HG03139 (cell line): ENCODE results near the gene HCN2.
A peak's percentile ranks its signal among the peaks of the same experiment; 100 is the strongest.

Experiments used
- ATAC-seq: cut with Tn5 transposase; IDR thresholded peaks from one replicate; pipeline ENCODE4 v1.9.1; 2021; ENCODE audit not compliant: unreplicated experiment

The HCN2 gene

DNA sequence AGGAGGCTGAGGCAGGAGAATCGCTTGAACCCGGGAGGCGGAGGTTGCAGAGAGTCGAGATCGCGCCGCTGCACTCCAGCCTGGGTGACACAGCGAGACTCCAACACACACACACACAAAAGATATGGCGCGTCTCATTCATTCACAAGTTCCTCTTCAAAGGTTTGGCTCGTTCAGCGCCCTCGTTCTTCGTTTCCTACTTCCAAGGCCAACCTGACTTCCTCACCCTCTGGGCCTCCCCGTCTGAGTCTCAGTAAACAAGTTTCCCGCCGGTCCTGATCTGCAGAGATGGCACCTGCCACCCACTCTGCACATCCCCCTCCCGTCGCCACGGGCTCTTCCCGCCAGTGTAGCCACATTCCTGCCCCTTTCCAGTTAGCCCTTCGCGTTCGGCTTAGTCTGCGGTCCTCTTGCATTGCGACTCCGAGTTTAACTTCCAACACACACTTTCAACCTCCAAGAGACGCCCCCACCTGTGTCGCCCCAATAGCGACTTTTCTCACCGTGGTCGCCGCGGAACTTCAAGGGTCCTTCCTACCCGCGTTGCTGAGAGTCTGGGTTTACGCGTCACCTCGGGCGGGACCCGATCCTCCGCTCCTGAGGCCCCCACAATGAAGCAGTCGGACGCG lies 18.6 kb upstream of the HCN2 start:
- no peak for ATAC-seq

DNA sequence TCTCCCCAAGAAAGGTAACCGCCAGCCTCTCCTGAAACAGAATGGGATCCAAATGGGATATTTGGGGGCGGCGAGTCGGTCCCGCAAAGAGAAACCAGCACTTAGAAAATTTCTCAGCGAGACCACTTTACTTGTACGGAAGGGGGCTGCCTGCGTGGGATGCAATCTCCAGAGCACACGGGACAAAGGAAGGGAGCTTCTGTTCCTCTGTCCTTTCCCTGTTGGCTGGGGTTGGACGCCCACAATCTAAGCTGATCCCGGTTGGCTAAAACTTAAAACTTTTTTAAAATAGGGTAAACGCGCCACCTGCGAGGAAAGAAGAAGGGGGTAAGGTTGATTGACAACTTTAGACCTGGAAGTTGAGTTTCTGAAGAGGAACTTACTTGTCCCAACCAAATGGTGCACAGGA lies 18.1 kb upstream of the HCN2 start:
- ATAC-seq: no peak

DNA sequence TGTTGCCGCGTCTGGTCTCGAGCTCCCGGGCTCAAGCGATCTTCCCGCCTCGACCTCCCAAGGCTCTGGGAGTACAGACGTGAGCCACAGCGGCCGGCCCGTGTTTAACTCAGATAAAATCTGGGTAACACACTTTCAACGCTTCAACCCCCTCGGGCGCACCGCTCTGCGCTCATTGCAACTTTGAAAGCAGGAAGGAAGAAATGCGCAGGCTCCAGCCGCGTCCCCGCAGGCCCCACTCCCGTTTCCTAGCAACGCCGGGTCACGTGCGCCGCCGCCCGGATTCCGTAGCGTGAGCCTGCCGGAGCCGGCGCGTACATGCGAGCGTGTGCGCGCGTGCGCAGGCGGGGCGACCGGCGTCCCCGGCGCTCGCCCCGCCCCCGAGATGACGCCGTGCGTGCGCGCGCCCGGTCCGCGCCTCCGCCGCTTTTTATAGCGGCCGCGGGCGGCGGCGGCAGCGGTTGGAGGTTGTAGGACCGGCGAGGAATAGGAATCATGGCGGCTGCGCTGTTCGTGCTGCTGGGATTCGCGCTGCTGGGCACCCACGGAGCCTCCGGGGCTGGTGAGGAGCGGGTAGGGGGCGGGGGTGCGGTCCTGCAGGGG lies 17.4 kb upstream of the HCN2 start, which contains the start of gene BSG:
Gene BSG, plus strand, starts transcription at position 457 of the 603 bp plus-strand sequence. Its CDS starts 39 bp downstream, at position 496.
- ATAC-seq: peak; percentile 72

DNA sequence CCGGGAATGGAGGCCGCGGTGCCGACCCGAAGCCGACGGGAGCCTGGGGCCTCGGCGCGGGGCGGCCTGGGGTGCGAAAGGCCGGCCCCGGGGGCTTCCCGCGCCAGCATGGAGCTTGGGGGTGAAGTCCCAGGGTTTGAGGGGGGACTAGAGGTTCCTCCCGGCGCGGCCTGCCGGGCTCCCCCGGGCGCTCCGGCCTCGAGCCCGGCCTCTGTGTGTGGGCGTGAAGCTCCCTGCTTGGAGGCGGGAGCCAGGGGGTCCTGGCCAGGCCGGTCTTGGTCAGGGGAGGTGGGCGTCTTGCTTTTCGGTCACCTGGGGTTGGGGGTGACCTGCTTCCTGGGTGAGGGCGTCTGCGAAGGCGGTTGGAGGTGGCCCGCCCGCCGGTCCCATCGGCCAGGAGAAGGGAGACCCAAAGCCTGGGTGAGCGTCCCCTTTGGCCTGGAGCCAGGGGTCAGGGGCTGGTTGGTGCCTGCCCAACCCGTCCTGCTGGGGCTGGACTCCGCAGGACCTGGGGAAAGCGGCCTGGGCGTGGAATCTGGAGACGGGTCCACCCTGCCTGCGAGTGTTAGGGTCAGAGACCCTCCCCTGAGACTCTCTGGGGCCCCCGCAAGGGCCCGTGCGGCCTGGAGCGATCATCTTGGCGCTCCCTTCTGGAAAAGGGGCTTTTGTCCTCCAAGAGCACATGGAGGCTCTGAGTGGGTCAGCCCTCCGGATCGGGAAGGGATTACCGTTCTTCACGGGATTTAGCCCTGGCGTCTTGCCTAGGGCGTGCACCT lies 16.8 kb upstream of the HCN2 start:
- peak; percentile 18 for ATAC-seq

DNA sequence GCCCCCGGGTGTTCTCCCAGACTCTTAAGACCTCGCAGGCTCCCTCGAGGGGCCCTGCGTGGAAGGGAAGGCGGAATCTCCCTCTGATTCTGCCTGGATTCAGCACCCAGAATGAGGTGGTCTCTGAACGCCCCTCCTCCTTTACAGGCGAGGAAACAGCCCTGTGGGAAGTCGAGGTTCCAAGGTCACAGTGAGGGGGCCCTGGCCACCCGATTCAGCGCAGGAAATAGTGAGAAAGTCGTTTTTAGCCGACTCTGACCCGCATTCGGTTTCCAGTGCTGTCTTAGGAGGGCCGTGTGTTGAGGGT lies 16.2 kb upstream of the HCN2 start:
- ATAC-seq: no peak

DNA sequence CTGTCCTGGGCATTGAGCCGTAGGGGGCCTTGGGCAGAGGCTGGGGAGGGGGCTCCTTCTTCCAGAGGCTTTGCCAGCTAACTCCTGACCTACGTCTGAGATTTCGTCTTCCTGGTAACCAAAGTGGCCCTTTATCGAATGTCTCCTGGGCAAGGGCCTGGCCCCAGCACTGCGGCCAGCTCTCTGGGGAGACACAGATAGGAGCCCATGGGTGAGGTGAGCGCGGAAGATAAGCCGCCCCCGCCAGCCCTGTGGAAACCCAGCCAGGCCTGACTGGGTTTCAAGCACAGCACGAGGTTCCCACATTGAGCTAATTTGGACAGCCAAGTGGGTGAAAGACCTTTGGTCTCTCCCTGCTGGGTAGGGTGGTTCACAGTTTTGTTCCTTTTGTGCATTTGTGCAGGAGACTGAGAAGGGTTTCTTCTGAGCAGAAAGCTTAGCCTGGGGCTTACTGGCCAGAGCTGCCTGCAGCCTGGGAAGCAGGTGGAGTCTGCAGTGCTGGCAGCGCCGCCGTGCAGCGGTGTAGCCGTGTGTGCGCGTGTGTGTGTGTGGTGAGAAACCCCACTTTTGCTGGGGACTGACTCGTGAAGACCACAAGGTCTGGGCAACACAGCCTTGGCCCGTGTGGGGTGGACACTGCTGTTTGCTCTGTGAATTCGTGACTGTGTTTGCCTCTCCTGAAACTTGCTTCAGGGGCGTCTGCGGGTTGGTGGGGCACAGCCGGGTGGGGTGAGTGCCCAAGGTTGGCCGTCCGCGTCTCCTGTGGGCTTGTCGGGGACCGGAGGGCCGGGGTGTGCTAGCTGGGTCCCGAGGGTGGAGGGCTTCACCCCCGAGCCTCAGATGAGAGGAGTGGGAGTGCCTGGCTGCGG lies 14.8 kb upstream of the HCN2 start:
- no peak for ATAC-seq

DNA sequence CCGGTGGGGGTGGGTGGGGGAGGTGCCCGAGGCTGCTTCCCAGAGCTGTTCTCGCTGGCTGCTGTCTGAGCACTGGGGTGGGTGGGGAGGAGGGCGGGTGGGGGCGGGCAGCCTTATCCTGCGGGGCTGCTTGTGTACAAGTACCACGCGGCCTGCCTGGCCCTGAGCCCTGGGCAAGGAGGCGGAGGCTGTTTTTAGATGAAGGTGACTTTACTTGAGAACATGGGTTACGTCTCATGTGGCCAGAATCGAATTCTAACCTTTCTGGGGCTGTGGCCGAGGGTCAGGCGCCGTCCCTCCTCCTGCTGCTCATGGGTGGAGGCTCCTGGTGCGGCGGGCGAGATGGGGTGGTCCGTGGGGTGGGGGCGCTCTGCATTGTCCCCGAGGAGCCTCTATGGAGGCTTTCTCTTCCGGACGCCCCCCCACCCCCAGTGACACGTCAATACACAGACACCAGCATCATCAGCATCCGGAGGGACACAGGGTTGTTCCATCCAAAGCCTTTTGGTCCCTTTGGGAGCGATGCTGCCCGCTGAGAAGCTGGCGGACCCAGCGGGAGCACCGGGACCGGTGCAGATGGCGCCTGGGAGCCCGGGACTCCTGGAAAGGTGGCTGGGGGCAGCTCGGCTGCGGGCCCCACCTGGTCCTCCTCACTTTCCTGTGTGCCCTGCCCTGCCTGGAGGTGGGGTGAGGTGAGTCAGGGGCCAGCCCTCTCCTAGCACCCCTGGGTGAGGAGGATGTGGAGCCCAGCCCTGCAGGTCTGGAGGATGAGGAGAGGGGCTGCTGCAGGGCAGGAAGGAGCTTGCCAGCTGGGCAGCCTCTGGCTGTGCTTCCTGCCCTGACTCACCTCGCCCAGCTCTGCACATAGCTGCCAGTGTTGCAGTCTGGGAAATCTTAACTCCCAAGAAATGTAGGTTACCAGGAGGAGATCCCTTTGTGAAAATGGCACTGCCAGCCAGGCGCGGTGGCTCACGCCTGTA lies 13.9 kb upstream of the HCN2 start:
- ATAC-seq: no peak

DNA sequence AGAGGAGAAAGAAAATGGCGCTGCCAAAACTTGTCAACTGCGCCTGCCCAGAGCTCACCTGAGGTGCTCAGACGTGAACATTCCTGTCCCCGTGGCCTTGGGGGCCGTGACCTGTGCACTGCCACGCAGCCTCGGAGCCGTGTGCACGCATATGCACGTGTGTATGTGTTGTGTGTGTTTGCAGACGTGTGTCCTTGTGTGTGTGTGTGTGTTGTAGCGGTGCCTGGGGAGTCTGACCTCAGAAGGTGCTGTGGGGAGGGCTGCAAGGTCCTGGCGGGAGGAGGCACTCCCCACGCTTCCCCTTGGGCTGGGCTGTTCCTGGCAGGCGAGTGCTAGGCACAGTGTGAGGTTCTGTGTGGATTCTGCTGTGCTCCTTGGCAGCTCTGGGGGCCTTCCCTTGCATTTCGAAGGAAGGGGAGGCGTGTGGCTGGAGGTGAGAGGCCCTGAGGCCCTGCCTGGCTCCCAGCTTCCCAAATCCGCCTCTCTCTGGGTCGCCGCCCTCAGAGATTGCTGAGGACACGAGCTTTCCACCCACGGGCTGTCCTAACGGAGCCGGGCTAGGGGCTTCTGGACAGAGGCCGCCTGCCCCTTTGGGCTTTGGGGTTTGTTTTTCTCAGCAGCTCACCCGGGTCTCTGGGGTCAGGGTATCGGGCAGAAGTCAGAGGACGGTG lies 12.8 kb upstream of the HCN2 start:
- no peak for ATAC-seq

DNA sequence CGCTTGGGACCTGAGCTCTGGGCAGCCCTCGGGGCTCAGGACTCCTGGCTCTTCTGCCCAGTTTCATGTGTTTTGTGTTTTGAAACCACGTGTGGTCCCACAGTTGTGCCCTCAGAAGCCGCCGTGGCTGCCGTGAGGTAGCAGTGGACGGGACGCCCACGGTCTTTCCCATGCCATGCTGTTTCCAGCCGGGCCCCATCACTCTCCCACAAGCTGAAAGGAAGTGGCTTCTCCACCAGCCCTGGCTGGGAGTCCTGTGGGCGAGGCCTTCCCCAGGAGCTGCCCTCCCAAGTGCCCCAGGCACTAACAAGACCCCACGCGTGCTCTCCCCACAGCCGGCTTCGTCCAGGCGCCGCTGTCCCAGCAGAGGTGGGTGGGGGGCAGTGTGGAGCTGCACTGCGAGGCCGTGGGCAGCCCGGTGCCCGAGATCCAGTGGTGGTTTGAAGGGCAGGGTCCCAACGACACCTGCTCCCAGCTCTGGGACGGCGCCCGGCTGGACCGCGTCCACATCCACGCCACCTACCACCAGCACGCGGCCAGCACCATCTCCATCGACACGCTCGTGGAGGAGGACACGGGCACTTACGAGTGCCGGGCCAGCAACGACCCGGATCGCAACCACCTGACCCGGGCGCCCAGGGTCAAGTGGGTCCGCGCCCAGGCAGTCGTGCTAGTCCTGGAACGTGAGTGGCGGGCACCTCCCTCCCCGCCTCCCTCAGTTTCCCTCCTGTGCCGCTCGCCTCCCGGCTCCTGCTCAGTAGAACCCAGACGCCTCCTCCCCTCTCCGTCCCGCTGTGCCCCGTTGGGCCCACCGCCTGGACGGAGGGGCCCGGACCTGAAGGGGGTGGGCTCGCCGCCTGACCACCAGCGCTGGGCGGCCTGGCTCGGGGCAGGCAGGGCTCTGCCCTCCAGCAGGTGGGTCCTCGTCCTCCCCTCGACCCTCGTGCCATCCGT lies 12.0 kb upstream of the HCN2 start:
- ATAC-seq: no peak

DNA sequence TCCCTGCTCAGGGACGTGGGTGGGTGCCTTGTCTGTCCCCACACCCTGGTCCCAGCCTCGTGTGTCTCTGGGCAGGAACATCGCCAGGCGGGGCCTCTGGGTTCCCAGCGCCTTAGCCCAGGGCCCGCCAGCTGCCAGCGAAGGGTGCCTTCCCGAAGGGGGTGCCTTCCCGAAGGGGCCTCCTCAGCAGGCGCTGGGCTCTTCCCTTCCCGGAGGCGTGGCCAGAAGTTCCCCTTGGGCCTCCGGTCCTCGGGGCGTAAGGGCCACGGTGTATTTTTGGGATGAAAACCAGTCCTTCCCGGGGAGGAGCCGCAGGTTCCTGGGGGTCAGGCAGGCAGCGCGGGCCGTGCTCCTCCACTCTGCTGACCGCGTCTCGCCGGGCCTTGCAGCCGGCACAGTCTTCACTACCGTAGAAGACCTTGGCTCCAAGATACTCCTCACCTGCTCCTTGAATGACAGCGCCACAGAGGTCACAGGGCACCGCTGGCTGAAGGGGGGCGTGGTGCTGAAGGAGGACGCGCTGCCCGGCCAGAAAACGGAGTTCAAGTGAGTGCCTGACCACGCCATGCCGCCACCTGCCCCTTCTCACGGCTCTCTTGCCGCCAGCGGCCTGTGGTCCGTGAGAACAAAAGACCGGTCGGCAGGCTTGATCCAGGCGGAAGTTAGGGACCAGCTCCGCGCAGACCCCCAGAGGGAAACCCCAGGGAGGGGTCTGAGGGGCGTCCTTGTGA lies 10.4 kb upstream of the HCN2 start:
- no peak for ATAC-seq

DNA sequence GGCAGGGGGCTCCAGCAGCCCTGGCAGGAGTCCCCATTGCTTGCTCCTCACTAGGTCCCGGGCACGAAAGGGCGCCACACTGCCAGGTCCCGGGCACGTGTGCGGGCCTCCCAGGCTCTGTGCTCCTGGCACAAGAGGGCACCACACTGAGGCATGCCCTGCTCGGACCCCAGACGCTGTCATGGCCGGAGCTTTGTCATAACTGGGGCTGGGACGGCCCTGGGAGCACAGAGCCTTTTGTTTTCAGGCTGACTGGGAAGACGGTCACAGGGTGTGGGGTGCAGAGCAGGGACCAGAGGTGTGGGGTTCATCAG lies 9.9 kb upstream of the HCN2 start:
- ATAC-seq: no peak

DNA sequence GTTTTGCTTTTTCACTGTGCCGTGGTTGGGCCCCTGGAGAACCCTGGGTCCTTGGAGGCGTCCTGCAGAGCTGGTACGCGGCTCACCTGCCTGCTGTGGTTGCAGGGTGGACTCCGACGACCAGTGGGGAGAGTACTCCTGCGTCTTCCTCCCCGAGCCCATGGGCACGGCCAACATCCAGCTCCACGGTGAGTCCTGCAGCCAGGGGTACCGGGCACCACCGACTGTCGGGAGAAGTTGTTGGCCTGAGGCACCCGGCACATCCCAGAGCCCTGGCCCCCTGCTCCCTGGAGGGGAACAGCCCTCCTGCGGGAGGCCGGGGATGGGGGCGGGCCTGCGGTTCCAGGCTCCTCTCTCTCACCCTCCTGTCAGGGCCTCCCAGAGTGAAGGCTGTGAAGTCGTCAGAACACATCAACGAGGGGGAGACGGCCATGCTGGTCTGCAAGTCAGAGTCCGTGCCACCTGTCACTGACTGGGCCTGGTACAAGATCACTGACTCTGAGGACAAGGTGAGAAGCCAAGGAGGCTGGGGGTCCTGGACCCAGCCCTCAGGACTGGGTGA lies 9.3 kb upstream of the HCN2 start:
- ATAC-seq: no peak

DNA sequence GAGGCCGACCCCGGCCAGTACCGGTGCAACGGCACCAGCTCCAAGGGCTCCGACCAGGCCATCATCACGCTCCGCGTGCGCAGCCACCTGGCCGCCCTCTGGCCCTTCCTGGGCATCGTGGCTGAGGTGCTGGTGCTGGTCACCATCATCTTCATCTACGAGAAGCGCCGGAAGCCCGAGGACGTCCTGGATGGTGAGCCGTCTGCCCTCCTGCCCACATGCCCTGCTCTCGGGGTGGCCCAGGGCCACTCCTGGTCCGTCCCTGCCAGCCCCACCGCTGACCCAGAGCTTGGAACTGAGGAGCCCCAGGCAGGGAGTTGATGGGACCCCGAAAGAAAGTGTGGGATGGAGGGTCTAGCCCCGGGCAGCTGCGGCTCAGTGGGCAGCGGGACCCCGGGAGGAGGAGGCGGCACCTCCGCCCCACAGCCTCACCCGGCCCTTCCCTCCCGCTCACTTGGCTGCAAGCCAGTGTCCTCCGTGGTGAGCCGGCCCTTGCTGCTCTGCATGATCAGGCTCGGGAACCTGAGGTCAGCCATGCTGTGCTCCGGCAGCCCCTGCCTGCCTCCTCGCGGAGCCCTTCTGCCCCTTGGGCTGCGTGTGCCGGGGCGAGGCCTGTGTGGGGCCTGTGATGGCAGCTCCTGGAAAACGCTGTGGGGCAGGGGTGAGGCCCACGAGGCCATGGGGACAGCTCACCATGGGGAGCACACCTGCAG lies 8.1 kb upstream of the HCN2 start:
- ATAC-seq: no peak

DNA sequence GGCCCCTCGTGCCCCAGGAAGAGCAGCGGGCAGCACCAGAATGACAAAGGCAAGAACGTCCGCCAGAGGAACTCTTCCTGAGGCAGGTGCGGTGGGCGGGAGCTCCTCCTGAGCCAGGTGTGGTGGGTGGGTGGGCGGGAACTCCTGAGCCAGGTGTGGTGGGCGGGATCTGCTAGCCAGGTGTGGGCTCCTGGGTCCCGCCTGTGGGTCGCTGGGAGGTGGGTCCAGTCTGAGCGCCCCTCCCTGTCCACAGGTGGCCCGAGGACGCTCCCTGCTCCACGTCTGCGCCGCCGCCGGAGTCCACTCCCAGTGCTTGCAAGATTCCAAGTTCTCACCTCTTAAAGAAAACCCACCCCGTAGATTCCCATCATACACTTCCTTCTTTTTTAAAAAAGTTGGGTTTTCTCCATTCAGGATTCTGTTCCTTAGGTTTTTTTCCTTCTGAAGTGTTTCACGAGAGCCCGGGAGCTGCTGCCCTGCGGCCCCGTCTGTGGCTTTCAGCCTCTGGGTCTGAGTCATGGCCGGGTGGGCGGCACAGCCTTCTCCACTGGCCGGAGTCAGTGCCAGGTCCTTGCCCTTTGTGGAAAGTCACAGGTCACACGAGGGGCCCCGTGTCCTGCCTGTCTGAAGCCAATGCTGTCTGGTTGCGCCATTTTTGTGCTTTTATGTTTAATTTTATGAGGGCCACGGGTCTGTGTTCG lies 7.0 kb upstream of the HCN2 start:
- no peak for ATAC-seq

DNA sequence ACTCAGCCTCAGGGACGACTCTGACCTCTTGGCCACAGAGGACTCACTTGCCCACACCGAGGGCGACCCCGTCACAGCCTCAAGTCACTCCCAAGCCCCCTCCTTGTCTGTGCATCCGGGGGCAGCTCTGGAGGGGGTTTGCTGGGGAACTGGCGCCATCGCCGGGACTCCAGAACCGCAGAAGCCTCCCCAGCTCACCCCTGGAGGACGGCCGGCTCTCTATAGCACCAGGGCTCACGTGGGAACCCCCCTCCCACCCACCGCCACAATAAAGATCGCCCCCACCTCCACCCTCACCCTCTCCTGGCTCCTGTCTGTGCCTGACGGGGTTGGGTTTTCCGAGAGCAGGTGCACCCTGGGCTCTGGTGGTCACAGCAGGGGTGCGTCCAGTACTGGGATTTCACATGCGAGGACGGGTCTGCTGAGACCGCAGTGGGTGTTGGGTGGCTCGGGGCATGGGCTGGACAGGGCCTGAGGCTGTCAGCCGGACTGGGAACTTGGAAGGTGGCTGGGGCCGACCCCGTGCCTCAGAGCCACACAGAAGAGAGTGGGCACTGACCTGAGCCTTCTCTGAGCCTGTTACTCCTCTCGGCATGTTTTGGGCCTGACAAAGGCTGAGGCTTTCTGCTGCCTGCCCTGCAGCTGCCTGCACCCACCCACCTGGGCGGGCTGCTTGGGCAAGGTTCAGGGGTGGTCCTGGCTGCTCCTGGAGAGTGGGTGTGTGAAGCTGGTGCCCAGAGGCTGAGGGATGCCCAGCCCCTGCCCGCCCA lies 6.3 kb upstream of the HCN2 start:
- ATAC-seq: no peak

DNA sequence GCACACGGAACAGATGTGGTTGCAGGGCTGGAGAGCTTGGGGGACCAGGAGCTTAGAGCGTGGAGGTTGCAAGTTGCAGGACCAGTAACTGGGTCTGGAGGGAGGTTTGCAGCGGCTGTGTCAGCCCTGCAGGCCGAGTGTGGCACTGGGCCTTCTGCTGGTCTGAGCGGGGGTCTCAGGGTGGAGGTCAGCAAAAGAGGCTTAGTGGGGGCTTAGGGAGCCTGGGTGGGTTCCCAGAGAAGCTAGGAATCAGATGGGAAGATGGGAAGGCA lies 5.8 kb upstream of the HCN2 start:
- ATAC-seq: no peak
